Endothelial cell (in vitro differentiated cells): ENCODE data around the gene PAPOLB. TPM values are rescaled to one million over a fixed set of nuclear protein-coding genes. Genes with fewer than 3 reads are reported as not detected.

Experiments used
- DNase-seq: peaks from one replicate; pipeline ENCODE4 v3.0.0; 2021; ENCODE audit warnings: low spot score
- H3K27ac Mint-ChIP-seq: one replicate; pipeline ENCODE4 v1.8.0; 2021; ENCODE audit warnings: mixed read lengths, inconsistent platforms; ENCODE audit not compliant: unreplicated experiment
- H3K27me3 Mint-ChIP-seq: one replicate; pipeline ENCODE4 v1.8.0; 2021; ENCODE audit warnings: mild to moderate bottlenecking, moderate library complexity, mixed read lengths, inconsistent platforms; ENCODE audit not compliant: unreplicated experiment
- H3K36me3 Mint-ChIP-seq: one replicate; pipeline ENCODE4 v1.8.0; 2021; ENCODE audit warnings: mild to moderate bottlenecking, low read depth, mixed read lengths, inconsistent platforms; ENCODE audit not compliant: unreplicated experiment
- H3K4me1 Mint-ChIP-seq: one replicate; pipeline ENCODE4 v1.8.0; 2021; ENCODE audit warnings: mild to moderate bottlenecking, mixed read lengths, inconsistent platforms; ENCODE audit not compliant: unreplicated experiment
- H3K4me3 Mint-ChIP-seq: one replicate; pipeline ENCODE4 v1.8.0; 2021; ENCODE audit warnings: mild to moderate bottlenecking, mixed read lengths, inconsistent platforms; ENCODE audit not compliant: unreplicated experiment
- H3K9me3 Mint-ChIP-seq: one replicate; pipeline ENCODE4 v1.8.0; 2021; ENCODE audit warnings: mixed read lengths, inconsistent platforms; ENCODE audit not compliant: unreplicated experiment
- total RNA-seq: library from RNA; stranded (reverse); fragmentation: NEBNext Ultra II Directional; extraction: Animal tissue kit (Norgen Biotek cat#: 25700); gene quantifications from one replicate; pipeline ENCODE4 v1.2.1, GENCODE V29; 2021; ENCODE audit not compliant: unreplicated experiment
- TF ChIP-seq, protein P1 (sequence below): fragments of 200-600 bp; sonication (generic); IDR thresholded peaks from one replicate; pipeline ENCODE4 v1.5.0; 2021; ENCODE audit warnings: antibody characterized with exemption; ENCODE audit not compliant: unreplicated experiment

Gene PAPOLB
- total RNA-seq, 1 donor from 2014 or later, result 0.10 TPM

GRCh38 chr7:4838626-4839334 lies 23.1 kb downstream of the PAPOLB start:
- peaks cover 4% of the 10 kb centered on the region for H3K27me3 Mint-ChIP-seq
- H3K36me3 Mint-ChIP-seq, result peaks cover 5% of the 10 kb centered on the region
- H3K4me1 Mint-ChIP-seq, result peaks cover 6% of the 10 kb centered on the region
- H3K27ac Mint-ChIP-seq, result no peak overlapping the region
- no peak overlapping the region for H3K4me3 Mint-ChIP-seq
- H3K9me3 Mint-ChIP-seq, result no peaks in the 10 kb centered on the region
- no peak for DNase-seq
- TF ChIP-seq, protein P1, sequence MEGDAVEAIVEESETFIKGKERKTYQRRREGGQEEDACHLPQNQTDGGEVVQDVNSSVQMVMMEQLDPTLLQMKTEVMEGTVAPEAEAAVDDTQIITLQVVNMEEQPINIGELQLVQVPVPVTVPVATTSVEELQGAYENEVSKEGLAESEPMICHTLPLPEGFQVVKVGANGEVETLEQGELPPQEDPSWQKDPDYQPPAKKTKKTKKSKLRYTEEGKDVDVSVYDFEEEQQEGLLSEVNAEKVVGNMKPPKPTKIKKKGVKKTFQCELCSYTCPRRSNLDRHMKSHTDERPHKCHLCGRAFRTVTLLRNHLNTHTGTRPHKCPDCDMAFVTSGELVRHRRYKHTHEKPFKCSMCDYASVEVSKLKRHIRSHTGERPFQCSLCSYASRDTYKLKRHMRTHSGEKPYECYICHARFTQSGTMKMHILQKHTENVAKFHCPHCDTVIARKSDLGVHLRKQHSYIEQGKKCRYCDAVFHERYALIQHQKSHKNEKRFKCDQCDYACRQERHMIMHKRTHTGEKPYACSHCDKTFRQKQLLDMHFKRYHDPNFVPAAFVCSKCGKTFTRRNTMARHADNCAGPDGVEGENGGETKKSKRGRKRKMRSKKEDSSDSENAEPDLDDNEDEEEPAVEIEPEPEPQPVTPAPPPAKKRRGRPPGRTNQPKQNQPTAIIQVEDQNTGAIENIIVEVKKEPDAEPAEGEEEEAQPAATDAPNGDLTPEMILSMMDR, result no peak

- no peak overlapping the region for H3K4me3 Mint-ChIP-seq
- H3K9me3 Mint-ChIP-seq, result no peaks in the 10 kb centered on the region
- peaks cover 5% of the 10 kb centered on the region for H3K36me3 Mint-ChIP-seq
- peaks cover 6% of the 10 kb centered on the region for H3K4me1 Mint-ChIP-seq
- TF ChIP-seq, protein P1, result no peak
- peaks cover 4% of the 10 kb centered on the region for H3K27me3 Mint-ChIP-seq
- no peak overlapping the region for H3K27ac Mint-ChIP-seq
- DNase-seq, result no peak
Observed at GRCh38 chr7:4837803-4838625, 23.8 kb downstream of the PAPOLB start.

- no peak overlapping the region for H3K4me3 Mint-ChIP-seq
- TF ChIP-seq, protein P1, result no peak
- peaks cover 2% of the 10 kb centered on the region for H3K4me1 Mint-ChIP-seq
- no peaks in the 10 kb centered on the region for H3K9me3 Mint-ChIP-seq
- peaks cover 5% of the 10 kb centered on the region for H3K27me3 Mint-ChIP-seq
- peak overlapping the region; percentile 7 for H3K27ac Mint-ChIP-seq
- no peak for DNase-seq
- H3K36me3 Mint-ChIP-seq, result peaks cover 5% of the 10 kb centered on the region
Observed at GRCh38 chr7:4837041-4837802, 24.6 kb downstream of the PAPOLB start.

- TF ChIP-seq, protein P1, result no peak
- no peak overlapping the region for H3K27ac Mint-ChIP-seq
- no peak for DNase-seq
- H3K27me3 Mint-ChIP-seq, result peaks cover 6% of the 10 kb centered on the region
- no peaks in the 10 kb centered on the region for H3K9me3 Mint-ChIP-seq
- peaks cover 5% of the 10 kb centered on the region for H3K36me3 Mint-ChIP-seq
- H3K4me1 Mint-ChIP-seq, result no peaks in the 10 kb centered on the region
- H3K4me3 Mint-ChIP-seq, result no peak overlapping the region
Observed at GRCh38 chr7:4836206-4836661, 25.6 kb downstream of the PAPOLB start.
